ENCODE measurements around the gene SUN1.

- TF ChIP-seq CTCF (conservative IDR thresholded peaks at IDR 0.05 in 1 of 2, IDR thresholded peaks at IDR 0.05 in 1 of 2; ENCODE audit: low read depth in 1 of 2, low read length in 2 of 2) (no peak), EZH2 (IDR thresholded peaks at IDR 0.05; ENCODE audit: low read length, missing control alignments) (no peak)
These were observed 50.2 kb downstream of the SUN1 start for GRCh38 chr7:882336-883035.

All from fibroblast of lung (primary cell).